Esophagus squamous epithelium (tissue), 5 donors: ENCODE data around the gene ARRB1. TPM values are rescaled to one million over a fixed set of nuclear protein-coding genes. Genes with fewer than 3 reads are reported as not detected.

Experiments used
- DNase-seq: peaks from one replicate; lab custom pipeline; 2025; lab: John Stamatoyannopoulos, UW
- H3K27ac ChIP-seq, 4 donors: fragments of 200-600 bp; sonication (generic); one replicate each; pipeline ENCODE4 v1.5.1; 2016 to 2019; ENCODE audit warnings: mild to moderate bottlenecking in 1 of 4
- H3K27me3 ChIP-seq, 4 donors: fragments of 200-600 bp; sonication (generic); 1 replicate in 3 of 4; 2 replicates in 1 of 4; pipeline versions ENCODE4 v1.5.1 to v1.6.0; 2017 to 2021; ENCODE audit warnings: antibody characterized with exemption in 1 of 4
- H3K36me3 ChIP-seq, 3 donors: fragments of 200-600 bp; sonication (generic); one replicate each; pipeline ENCODE4 v1.5.1; 2016 to 2019
- H3K4me1 ChIP-seq, 3 donors: fragments of 200-600 bp; sonication (generic); one replicate each; pipeline ENCODE4 v1.5.1; 2017 to 2019
- H3K4me3 ChIP-seq, 4 donors: fragments of 200-600 bp; sonication (generic); 1 replicate in 3 of 4; 2 replicates in 1 of 4; pipeline ENCODE4 v1.5.1; 2016 to 2019; ENCODE audit warnings: mild to moderate bottlenecking in 2 of 4, moderate library complexity in 1 of 4
- H3K9me3 ChIP-seq, 3 donors: fragments of 200-600 bp; sonication (generic); one replicate each; pipeline ENCODE4 v1.5.1; 2016 to 2019
- POLR2A ChIP-seq, 4 donors: fragments of 450-650 bp; IDR thresholded peaks; one replicate each; pipeline ENCODE4 v1.6.1; 2017; ENCODE audit warnings: antibody characterized with exemption in 4 of 4, mild to moderate bottlenecking in 4 of 4, moderate library complexity in 3 of 4
- WGBS, 2 donors: methylation state at CpG; one replicate each; pipeline ENCODE4 v1.1.5; 2018; 5-methylcytosine and 5-hydroxymethylcytosine counted together
- intact Hi-C: fragments of 100-400 bp; cut with DNase I; formaldehyde crosslinking; loops from one replicate; pipeline ENCODE4 v1.15.0; 2022
- total RNA-seq, 4 donors: library from RNA; depleted of rRNA; stranded (reverse); fragments of >200 nt; gene quantifications; one replicate each; pipeline ENCODE4 v1.1.0, GENCODE V29; 2016
- TF ChIP-seq, protein P1 (sequence below), 6 experiments: fragments of 450-650 bp in 4 of 6; fragments of 200-600 bp in 2 of 6; sonication (generic) in 2 of 6; IDR thresholded peaks; one replicate each; pipeline ENCODE4 v1.5.1; 2016 to 2019; ENCODE audit warnings: antibody characterized with exemption in 6 of 6, mild to moderate bottlenecking in 4 of 6, moderate library complexity in 4 of 6
- donor health status: DM: yes; HTN: yes; CAD: no.

The ARRB1 gene
- total RNA-seq, 4 donors from 2014 or later, result 9.6 to 24.8 (median 17.8) TPM

- DNase-seq, result no peak
- Histone ChIP-seq H3K27me3 (no peaks in the 10 kb centered on the region), H3K4me3 (no peak overlapping the region), H3K27ac (peak overlapping the region; percentile 87 to 97 (median 92)), H3K9me3 (no peaks in the 10 kb centered on the region), H3K36me3 (no peaks in the 10 kb centered on the region), H3K4me1 (peaks cover 83 to 98% (median 87%) of the 10 kb centered on the region in 3 donors)
- intact Hi-C loops, result no loop called here
- TF ChIP-seq POLR2A (IDR thresholded peaks at IDR 0.05), result no peak
- TF ChIP-seq, protein P1, sequence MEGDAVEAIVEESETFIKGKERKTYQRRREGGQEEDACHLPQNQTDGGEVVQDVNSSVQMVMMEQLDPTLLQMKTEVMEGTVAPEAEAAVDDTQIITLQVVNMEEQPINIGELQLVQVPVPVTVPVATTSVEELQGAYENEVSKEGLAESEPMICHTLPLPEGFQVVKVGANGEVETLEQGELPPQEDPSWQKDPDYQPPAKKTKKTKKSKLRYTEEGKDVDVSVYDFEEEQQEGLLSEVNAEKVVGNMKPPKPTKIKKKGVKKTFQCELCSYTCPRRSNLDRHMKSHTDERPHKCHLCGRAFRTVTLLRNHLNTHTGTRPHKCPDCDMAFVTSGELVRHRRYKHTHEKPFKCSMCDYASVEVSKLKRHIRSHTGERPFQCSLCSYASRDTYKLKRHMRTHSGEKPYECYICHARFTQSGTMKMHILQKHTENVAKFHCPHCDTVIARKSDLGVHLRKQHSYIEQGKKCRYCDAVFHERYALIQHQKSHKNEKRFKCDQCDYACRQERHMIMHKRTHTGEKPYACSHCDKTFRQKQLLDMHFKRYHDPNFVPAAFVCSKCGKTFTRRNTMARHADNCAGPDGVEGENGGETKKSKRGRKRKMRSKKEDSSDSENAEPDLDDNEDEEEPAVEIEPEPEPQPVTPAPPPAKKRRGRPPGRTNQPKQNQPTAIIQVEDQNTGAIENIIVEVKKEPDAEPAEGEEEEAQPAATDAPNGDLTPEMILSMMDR (IDR thresholded peaks at IDR 0.05), result no peak
- 53 to 61% methylated on average over 3 to 6 of the region's 11 CpGs for WGBS, 2 donors
Measured at GRCh38 chr11:75346912-75347647, 4.4 kb downstream of the ARRB1 start.

DNA sequence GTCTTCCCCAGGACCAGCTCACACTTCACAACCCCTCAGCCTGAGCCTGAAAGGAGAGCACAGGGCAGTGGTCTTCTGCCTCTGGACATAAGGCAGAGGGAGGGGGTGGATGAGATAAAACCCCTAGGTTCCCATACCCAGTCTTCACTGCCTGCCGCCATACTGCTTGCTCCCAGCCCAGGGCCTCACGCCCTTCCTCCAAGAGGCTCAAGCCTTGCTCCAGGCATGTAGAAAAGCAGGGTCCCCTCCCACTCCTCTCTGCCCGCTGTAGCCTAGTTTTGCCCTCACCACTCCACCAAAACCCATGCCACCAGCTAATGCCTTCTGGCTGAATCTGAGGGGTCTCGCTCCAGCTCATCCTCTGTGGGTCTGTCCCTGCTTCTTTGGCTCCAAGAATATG is 5.2 kb downstream of the ARRB1 start:
- no peak for DNase-seq
- WGBS, 2 donors, result 98 to 99% methylated on average over 4 of the region's 4 CpGs
- Histone ChIP-seq H3K4me3 (no peak overlapping the region), H3K27ac (peak overlapping the region; percentile 87 to 97 (median 92)), H3K27me3 (no peaks in the 10 kb centered on the region), H3K4me1 (peaks cover 91 to 100% (median 92%) of the 10 kb centered on the region in 3 donors), H3K36me3 (no peaks in the 10 kb centered on the region), H3K9me3 (no peaks in the 10 kb centered on the region)
- TF ChIP-seq, protein P1 (IDR thresholded peaks at IDR 0.05), result no peak
- TF ChIP-seq POLR2A (IDR thresholded peaks at IDR 0.05), result no peak
- intact Hi-C loops, result no loop called here

GRCh38 chr11:75345455-75346160 is 5.9 kb downstream of the ARRB1 start:
- Histone ChIP-seq H3K36me3 (no peaks in the 10 kb centered on the region), H3K9me3 (no peaks in the 10 kb centered on the region), H3K27me3 (no peaks in the 10 kb centered on the region), H3K4me3 (no peak overlapping the region), H3K27ac (peak overlapping the region; percentile 87 to 97 (median 92)), H3K4me1 (peaks cover 95 to 100% (median 98%) of the 10 kb centered on the region in 3 donors)
- WGBS, 2 donors, result 63 to 83% methylated on average over 2 to 4 of the region's 8 CpGs
- DNase-seq, result no peak
- intact Hi-C loops, result no loop called here
- no peak for TF ChIP-seq POLR2A (IDR thresholded peaks at IDR 0.05)
- TF ChIP-seq, protein P1 (IDR thresholded peaks at IDR 0.05), result no peak

DNA sequence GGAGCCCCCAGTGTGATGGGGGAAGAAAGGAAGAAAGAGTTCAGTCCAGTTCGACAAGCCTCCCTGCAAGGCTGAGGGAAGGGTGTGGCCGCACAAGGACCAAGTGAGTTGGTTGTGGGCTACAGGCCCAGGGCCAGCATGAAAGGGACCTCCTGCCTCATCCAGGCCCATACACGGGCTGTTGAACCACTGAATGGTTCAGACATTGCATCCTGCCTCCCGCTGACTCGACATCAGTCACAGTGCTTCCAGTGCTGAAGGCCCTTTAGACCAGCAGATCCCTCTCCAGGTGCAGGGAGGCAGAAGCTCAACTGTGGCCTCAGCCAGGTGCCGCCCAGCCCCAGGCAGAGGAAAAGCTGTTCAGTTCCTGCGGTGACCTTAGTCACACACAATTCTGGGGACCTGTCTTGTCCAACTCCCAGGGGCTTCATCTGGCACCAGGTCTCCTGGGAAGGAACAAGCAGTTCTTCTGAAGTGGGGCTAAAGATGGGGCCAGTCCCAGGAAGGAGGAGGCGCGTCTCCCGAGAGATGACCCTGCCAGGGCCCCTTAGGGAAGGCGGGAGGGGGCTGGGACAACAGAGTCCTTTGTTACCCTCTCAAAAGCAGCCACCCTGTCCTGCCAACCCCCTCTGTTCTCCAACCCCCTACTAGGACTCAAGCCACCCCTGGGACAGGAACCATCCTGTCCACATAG is 6.6 kb downstream of the ARRB1 start:
- H3K9me3 ChIP-seq, result no peaks in the 10 kb centered on the region
- 47 to 57% methylated on average over 2 of the region's 11 CpGs for WGBS, 2 donors
- TF ChIP-seq, protein P1 (IDR thresholded peaks at IDR 0.05), result no peak
- TF ChIP-seq POLR2A (IDR thresholded peaks at IDR 0.05), result no peak
- H3K36me3 ChIP-seq, result no peaks in the 10 kb centered on the region
- H3K27me3 ChIP-seq, result no peaks in the 10 kb centered on the region
- H3K4me3 ChIP-seq, result no peak overlapping the region
- H3K4me1 ChIP-seq, result peaks cover 95 to 100% (median 98%) of the 10 kb centered on the region in 3 donors
- no peak for DNase-seq
- H3K27ac ChIP-seq, result peak overlapping the region in 3 of 4 donors; percentile 87 to 97 (median 93)
- intact Hi-C loops, result no loop called here
